HK-2 (cell line): ENCODE measurements around the gene ABCA1.
A peak's percentile ranks its signal among the peaks of the same experiment; 100 is the strongest.
"Not testable (repeated sequence)": the region's sequence is repeated elsewhere in the genome, so short reads cannot be mapped to it uniquely, and the experiment has no call there.

Experiments
- DNase-seq: peaks from one replicate; pipeline ENCODE4 v3.0.0-alpha.2; 2018; ENCODE audit not compliant: unreplicated experiment

The ABCA1 gene, protein sequence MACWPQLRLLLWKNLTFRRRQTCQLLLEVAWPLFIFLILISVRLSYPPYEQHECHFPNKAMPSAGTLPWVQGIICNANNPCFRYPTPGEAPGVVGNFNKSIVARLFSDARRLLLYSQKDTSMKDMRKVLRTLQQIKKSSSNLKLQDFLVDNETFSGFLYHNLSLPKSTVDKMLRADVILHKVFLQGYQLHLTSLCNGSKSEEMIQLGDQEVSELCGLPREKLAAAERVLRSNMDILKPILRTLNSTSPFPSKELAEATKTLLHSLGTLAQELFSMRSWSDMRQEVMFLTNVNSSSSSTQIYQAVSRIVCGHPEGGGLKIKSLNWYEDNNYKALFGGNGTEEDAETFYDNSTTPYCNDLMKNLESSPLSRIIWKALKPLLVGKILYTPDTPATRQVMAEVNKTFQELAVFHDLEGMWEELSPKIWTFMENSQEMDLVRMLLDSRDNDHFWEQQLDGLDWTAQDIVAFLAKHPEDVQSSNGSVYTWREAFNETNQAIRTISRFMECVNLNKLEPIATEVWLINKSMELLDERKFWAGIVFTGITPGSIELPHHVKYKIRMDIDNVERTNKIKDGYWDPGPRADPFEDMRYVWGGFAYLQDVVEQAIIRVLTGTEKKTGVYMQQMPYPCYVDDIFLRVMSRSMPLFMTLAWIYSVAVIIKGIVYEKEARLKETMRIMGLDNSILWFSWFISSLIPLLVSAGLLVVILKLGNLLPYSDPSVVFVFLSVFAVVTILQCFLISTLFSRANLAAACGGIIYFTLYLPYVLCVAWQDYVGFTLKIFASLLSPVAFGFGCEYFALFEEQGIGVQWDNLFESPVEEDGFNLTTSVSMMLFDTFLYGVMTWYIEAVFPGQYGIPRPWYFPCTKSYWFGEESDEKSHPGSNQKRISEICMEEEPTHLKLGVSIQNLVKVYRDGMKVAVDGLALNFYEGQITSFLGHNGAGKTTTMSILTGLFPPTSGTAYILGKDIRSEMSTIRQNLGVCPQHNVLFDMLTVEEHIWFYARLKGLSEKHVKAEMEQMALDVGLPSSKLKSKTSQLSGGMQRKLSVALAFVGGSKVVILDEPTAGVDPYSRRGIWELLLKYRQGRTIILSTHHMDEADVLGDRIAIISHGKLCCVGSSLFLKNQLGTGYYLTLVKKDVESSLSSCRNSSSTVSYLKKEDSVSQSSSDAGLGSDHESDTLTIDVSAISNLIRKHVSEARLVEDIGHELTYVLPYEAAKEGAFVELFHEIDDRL (N-terminal part only)

DNA sequence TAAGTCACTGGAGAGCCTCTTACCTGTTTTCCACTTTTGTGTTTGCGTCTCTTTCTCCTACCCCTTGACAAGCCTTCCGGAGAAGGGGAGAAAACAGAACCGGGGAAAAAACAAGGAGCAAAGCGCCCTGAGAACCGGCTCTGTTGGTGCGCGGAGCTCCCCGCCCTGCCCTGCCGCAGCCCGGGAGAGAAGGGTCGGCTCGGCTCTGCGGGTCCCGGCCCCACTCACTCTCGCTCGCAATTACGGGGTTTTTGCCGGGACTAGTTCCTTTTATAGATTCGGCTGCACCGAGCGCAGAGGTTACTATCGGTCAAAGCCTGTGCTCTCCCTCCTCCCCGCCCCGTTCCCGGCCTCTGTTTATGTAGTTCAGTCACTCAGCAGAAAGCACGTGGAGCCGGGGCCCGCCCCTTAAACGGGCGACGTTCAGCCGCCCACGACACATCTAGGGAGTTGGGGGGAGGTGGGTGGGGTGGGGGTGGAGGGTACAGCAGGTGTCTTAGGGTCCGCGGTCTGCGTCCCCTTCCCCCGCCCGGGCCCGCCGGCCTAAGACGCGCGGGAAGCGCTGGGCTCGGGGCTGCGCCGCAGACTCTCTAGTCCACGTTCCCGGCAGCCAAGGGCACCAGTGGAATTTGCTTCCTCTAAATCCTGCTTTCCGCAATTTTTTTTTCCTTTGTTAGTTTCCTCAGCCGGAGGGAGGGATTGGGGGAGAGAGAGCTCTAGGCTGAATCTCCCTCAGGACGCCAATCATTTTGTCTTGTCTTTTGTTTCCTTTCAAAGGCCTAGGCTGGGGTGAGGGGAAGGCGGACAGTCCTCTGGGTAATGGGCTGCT lies at the start of gene ABCA1:
Gene ABCA1, minus strand, starts transcription at position 244 of the 829 bp plus-strand sequence. CDS start 24,476 bp downstream, outside the sequence.
- peak; percentile 83 for DNase-seq

DNA sequence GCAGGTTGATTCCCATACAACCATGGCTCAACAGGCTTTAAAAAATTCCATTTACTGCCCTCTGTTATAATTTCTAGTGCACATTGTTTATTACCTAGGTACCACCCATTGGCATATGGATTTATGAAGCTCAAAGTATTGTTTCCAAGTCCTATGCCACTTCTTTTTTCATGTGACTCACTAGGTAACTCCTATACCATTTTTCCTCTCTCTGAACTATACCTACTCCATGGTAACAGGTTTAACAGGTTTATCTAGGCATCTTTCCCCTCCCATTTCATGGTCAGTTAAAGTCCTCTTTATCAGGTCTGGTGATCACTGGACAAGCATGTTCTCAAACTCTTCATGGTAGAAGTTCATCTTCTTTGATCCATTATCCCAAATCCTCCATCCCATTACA lies 49.6 kb upstream of the ABCA1 start:
- DNase-seq: no peak

DNA sequence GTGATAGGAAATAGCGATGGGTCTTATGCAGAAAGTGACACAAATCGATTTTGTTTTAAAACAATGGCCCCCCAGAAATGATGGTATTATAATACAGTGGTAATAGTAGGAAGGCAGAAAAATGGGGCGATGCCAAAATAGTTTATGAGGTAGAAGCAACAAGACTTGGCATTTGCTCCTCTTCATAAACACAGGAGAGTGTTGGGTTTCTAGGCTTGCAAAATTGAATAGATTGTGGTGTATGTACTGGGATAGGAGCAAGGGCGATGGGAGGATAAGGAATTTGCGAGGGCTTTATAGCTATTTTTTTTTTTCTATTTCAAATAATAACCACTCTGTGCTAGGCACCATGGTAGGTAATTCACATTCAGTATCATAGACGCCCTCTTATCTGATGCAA lies 49.2 kb upstream of the ABCA1 start:
- DNase-seq: no peak

DNA sequence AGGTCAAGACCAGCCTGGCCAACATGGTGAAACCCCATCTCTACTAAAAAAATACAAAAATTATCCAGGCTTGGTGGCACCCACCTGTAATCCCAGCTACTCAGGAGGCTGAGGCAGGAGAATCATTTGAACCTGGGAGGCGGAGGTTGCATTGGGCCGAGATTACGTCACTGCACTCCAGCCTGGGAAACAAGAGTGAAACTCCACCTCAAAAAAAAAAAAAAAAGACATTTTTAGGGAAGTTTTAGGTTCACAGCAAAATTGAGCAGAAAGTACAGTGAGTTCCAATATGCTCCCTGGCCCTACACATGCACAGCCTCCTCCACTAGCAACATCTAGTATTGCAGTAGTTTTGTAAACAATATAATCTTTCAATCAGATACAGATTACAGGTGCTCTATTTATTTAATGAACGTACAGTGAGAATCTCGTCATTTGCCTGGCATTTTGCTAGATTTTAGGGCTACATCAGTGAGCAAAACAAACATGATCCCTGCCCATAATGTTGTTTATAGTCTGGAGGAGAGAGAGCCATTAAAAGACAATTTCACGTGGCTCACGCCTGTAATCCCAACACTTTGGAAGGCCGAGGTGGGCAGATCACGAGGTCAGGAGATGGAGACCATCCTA lies 48.1 kb upstream of the ABCA1 start:
- not testable (repeated sequence) for DNase-seq

DNA sequence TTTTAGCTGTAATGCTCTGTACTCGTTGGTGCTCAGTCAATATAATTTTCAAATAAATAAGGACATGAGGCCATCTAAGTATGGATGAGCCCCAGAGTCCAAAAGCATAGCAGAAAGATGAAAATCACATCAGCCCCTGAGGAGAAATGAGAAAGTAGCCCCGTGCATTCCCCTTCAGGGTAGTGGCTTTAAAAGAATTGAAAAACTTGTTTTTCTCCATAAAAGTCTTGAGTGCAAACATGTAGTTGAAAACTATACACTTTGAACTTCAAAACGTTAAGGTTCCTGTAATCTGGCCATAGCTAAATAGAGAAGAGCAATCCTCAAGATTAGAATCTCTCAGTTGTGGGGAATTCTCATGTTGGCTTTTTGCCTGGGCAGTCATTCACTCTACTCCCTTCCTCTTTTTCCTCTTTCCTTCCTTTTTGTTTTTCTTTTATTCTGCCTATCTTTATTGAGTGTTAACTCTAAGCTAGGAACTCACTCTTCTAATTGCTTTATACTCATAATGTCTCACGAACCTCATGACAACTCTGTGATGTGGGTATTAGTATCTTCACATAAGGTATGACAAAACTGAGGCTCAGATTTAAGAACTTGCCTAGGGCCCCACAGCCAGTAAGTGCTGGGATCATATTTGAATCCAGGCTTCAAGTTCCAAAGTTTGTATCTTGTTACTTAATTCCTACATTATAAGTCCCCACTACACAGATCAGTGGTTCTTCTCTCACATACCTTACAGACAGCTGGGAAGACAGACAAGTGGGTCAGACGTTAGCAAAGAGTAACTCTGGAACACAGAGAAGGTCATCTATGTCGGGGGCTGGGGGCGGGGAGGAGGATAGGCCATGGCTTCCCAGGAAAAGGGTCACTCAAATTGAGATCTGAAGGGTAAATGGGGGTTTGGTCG lies 46.4 kb upstream of the ABCA1 start:
- no peak for DNase-seq

DNA sequence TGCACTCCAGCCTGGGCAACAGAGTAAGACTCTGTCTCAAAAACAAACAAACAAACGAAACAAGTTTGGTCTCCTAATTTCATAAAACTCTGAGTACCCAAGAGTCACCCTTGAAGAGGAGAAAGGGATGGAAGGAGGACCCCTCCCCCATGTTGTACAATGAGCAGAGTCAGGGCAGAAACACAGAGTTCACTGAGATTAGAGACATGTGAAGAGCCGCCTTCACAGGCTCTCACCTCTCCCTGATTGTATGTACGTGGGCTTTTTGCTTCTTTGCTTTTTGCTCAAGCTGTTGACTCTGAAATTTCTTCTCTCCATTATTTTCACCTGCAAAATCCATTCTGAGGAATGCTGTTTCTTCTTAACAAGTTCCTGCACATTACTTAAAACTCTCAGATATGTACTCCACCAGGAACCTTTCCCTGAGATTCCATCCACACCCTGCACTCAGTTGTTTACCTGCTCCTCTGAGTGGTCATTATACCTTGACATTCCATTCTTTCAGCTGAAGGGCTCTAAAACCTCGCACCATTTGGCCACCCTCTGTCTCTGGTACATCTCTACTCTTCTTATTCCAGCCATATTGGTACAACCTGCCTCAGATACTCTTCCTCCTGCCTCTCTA lies 44.4 kb upstream of the ABCA1 start:
- DNase-seq: no peak

DNA sequence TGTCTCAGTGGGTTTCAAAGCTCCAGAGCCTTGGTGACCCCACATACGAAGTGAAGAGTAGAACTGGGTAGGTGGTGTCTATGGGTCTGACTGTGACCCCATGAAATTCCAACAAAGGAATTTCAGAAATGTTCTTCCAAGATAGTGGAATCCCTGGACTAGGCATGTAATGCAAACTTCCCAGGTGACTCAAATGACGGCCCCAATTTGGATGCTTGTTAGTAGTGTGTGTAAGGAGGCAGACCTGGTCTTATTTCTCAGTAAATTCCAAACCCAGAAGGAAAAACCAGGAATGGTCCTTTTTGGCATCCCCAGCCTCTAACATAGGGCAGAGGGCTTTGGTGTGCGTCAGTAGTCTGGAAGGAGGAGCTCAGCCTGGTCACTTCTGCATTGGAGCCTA lies 43.6 kb upstream of the ABCA1 start:
- no peak for DNase-seq

DNA sequence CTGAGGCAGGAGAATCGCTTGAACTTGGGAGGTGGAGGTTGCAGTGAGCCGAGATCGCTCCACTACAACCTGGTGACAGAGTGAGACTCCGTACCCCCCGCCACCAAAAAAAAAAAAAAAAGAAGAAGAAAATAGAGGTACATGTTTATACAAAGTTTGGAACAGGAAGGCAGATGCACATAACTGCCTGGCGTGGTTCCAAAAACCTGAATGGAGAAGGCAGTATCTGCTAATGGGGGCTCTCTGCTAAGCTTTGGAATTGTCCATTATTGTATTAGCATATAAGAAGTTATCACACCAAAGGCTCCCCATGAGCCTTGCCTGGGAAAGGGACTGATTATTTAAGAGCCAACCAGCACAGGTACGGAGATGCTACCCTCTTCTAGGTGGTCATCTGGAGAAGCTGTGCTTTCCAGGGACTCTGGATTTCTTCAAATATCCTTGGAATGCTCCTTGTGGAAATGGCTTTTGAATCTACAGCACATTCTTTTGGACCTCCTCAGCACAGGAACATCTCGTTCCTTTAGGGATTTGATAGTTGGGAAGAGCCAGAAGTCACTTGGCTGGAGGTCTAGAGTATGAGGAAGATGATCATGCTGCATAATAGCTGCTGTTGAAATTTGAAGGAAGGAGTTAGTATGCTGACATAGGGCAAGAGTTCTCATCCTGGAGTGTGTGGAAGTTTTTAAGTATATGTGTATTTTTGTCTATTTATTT lies 42.5 kb upstream of the ABCA1 start:
- no peak for DNase-seq

DNA sequence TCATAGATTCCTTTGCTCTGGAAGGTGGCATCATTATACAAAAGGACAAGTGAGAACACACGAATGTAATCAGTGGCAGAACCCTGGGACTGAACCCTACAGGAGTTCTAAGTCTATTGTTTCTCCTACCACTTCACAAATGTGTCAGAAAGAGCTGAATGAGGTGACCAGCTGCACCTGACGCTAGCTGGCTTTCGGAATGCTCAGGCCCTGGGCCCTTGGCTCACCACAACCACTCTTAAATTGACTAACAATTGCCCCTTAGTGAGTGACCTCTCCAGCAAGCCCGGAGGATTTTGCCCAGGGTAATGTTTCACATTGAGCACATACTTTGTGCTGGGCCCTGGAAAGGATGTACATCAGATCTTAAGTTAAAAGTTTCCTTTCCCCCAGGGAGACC lies 41.2 kb upstream of the ABCA1 start:
- DNase-seq: no peak

DNA sequence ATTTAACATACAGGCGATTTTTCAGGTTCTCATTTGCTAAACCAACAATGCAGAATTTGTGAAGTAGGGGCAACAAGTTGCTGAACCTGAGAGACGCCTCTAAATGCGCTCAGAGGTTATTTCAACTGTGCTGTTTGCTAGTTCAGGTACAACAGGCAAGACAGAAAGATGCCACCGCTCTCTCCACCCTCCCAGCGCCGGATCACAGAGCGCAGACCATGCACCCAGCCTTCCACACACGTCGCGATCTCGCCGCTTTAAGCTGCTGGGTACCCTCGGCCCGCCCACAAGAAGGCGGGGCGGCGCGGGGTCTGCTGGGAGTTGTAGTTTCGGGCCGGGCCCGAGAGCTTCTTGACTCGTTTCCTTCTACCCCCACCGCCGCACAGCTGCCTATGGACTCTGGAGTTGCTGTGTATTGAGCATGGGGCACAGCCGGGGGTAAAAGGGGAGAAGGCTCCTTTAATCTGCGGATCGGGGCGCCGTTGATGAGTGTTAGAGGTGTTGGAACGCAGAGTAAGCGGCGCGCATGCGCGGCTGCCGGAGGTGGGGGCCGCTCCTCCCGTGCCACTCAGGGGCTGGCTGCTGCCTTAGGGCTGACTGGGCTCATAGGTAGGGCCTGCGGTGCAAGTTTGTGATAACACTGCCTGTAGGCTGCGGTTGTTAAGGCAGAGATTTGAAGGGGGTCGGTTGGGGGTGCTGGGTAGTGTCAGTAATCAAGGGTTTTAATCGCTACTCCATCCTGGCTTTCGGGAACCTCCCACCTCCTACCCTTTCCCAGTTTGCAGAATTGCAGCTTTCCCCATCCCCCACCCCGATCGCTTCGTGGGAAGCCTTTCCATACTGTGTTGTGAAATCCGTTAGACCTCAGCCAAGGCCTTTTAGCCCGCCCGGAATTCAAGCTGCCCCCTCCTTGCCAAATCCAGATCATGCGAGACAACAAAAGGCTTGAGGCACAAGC lies 40.3 kb upstream of the ABCA1 start:
- peak; percentile 90 for DNase-seq

DNA sequence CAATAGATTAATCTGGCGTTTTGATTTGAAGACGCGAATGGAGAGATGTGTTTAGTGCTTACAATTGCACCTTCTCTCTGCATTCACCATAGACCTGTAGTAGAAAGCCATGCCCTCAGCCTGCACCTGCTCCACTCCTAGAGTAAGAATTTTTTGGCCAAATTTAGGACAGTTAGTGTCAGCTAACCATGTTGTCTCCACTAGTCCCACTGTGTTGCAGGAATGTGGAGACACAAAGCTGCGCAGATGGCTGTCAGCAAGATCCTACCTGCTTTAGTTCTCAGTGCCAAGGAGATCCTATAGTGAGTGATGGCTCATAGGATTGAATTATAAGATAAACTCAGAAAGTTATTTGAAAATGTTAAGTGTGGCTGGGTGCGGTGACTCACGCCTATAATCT lies 35.1 kb upstream of the ABCA1 start:
- no peak for DNase-seq

DNA sequence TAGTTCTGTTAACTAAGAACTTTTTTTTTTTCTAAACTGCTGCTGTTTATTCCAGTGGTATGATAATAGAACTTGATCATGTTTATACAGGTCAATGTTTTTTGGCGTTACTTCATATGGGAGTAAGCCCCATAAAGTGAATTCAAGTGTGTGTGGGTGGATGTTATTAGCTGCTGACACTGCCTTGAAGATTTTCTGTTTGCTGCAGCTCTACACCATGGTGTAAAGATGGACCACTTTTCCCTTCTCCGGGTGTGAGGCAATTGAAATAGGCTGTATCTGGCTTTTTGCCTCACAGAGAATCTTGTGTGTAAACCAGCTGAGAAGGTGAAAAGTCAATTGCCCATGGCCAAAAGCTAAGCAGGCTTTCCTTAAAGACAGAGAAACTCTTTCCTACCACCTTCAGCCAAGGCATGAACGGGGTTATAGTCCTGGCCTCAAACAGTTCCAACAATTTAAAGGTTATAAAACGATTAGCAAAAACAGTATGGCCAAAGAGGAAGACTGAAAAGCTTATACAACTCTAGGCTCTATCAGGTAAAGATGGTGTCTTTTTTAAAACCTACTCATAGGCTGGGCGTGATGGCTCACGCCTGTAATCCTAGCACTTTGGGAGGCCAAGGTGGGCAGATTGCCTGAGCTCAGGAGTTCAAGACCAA lies 33.9 kb upstream of the ABCA1 start:
- no peak for DNase-seq

DNA sequence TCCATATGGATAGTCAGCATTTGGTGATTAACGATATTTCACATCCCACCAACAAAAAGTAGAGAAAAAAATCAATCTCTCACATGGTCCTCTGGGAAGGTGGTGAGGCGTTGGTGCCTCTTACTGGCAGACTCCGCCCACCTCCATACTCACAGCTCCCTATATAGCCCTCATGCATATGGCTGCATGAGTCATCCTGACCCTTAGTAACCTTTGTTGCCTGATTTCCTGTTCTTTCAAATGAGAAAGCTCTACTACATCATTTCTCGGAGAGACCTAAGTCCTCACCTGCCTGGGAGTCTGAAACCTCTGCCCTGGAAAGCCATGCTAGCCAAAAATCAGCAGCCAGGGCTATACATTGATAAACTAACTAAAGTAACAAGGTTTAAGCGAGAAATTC lies 33.3 kb upstream of the ABCA1 start:
- DNase-seq: peak; percentile 26

DNA sequence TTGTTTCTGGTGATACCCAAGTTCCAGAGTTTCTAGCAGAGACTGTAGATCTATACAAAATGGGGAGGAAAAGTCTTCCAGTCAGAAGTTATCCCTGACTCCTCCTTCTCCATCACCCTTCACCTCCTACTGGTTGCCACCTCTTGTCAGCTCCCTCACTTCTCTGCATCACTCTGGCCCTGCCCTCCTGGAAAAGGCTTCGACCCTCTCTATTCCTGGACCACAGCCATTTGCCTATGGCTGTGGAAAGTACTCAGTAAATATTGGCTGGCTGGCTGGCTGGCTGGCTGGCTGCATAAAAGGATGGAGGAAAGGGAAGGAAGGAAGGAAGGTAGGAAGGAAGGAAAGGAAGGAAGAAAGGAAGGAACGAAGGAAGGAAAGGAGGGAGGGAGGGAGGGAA lies 32.7 kb upstream of the ABCA1 start:
- DNase-seq: no peak

DNA sequence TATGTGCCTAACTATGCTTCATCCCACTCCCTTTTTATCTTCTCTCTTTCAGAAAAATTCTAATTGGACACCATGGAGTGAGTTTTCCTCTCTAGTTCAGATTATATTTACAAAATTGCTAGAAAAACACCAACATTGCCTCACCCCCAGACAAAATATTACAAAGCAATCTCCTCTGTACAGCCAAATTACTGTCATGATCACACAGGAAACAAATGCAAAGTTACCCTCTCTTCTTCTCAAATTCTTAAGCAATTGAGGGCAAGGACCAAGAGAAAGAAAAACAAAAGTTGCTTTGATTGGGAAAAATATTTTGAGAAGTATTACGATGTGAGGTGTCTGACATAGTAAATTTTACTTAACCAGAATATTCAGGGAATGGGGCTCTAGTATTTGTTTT lies 30.8 kb upstream of the ABCA1 start:
- no peak for DNase-seq

DNA sequence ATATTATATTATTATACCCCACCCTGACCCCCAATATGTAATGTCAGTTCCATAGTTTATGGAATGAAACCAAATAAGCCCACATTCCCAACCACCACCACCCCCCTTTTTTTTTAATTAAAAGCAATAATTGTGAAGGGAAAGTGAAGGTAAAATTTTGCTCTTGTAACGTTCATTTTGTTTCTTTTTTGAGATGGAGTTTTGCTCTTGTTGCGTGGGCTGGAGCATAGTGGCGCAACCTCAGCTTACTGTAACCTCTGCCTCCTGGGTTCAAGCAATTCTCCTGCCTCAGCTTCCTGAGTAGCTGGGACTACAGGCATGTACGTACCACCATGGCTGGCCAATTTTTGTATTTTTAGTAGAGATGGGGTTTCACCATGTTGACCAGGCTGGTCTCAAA lies 30.1 kb upstream of the ABCA1 start:
- not testable (repeated sequence) for DNase-seq

DNA sequence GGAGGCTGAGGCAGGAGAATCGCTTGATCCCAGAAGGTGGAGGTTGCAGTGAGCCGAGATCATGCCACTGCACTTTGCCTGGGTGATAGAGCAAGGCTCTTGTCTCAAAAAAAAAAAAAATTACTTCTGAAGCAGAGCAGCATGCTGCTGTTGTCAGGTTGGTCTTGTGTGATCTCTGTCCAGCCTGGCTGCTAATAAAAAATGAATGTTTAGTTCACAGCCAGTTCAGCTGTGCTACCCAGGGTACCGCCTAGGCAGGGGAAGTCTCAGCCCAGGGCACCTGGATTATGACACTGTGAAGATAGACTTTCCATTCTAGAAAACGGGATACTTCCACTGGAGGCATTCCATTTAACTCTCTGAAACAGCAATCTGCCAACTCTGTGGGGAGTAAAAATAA lies 23.5 kb upstream of the ABCA1 start:
- DNase-seq: no peak
